Aorta (tissue), 5 donors: ENCODE data around the gene SEMA5A. TPM values are rescaled to one million over a fixed set of nuclear protein-coding genes. Genes with fewer than 3 reads are reported as not detected.

Experiments used
- ATAC-seq: fragments of 200-7000 bp; cut with Tn5 transposase; one replicate; pipeline ENCODE4 v1.9.1; 2022; ENCODE audit warnings: moderate library complexity; ENCODE audit not compliant: low FRiP score
- DNase-seq, 2 donors: peaks; one replicate each; pipeline ENCODE4 v3.0.0-alpha.2; 2020
- H3K27ac ChIP-seq, 2 donors: one replicate each; pipeline ENCODE4 v1.5.1; 2013; ENCODE audit warnings: low read length in 2 of 2, mild to moderate bottlenecking in 2 of 2, moderate library complexity in 2 of 2, control low read depth in 1 of 2, inconsistent platforms in 1 of 2, low read depth in 1 of 2
- H3K27me3 ChIP-seq, 2 donors: one replicate each; pipeline ENCODE4 v1.6.1; 2013; ENCODE audit warnings: control low read depth in 1 of 2, low read length in 1 of 2, mild to moderate bottlenecking in 1 of 2, moderate library complexity in 1 of 2; ENCODE audit not compliant: insufficient read depth in 2 of 2, control insufficient read depth in 1 of 2
- H3K36me3 ChIP-seq, 2 donors: one replicate each; pipeline ENCODE4 v1.6.1; 2013; ENCODE audit warnings: control low read depth in 1 of 2, low read length in 1 of 2, mild to moderate bottlenecking in 1 of 2; ENCODE audit not compliant: insufficient read depth in 2 of 2, control insufficient read depth in 1 of 2
- H3K4me1 ChIP-seq, 2 donors: one replicate each; pipeline ENCODE4 v1.6.1; 2013; ENCODE audit warnings: low read length in 2 of 2, control low read depth in 1 of 2, mild to moderate bottlenecking in 1 of 2, moderate library complexity in 1 of 2; ENCODE audit not compliant: insufficient read depth in 2 of 2, control insufficient read depth in 1 of 2
- H3K4me3 ChIP-seq, 2 donors: one replicate each; pipeline ENCODE4 v1.5.1; 2013; ENCODE audit warnings: low read length in 2 of 2, control low read depth in 1 of 2, mild to moderate bottlenecking in 1 of 2
- H3K9me3 ChIP-seq: one replicate; pipeline ENCODE4 v1.6.1; 2013; ENCODE audit warnings: mild to moderate bottlenecking, low read length; ENCODE audit not compliant: control insufficient read depth
- WGBS, 2 donors: extraction: QIAGEN DNeasy Blood & Tissue Kit; methylation state at CpG; one replicate each; pipeline ENCODE4 v1.1.7; 2013; 5-methylcytosine and 5-hydroxymethylcytosine counted together
- intact Hi-C, 2 donors: fragments of 100-400 bp; cut with DNase I; formaldehyde crosslinking; loops; one replicate each; pipeline versions ENCODE4 v1.14.2 to v1.15.0; 2022
- polyA plus RNA-seq, 2 donors: library from polyadenylated mRNA; stranded (reverse); fragments of 200-250 nt; gene quantifications; one replicate each; pipeline ENCODE4 v1.2.3, GENCODE V29; 2013
- total RNA-seq, 2 donors: library from RNA; stranded (reverse); fragmentation: NEBNext Ultra II Directional; extraction: Animal tissue kit (Norgen Biotek cat#: 25700); gene quantifications; one replicate each; pipeline ENCODE4 v1.2.1, GENCODE V29; 2021
- donor health status: healthy with polysubstance abuse.
- donor health status: Bipolar disorder and iron deficiency.
- donor health status: DM: no; HTN: no; CAD: no.
- donor health status: DM: no; HTN: no; CAD: no.
- donor health status: DM: yes; HTN: yes; CAD: no.

Gene SEMA5A
- total and polyA plus RNA-seq, 4 donors = 1.8 to 21.8 (median 12.7) TPM

GRCh38 chr5:9572246-9572645 lies 26.4 kb upstream of the SEMA5A start:
- WGBS, 2 donors = 95 to 96% methylated on average over 8 of the region's 8 CpGs
- H3K36me3 ChIP-seq = no peaks in the 10 kb centered on the region
- DNase-seq (no peak), ATAC-seq (no peak)
- H3K4me3 ChIP-seq = no peak overlapping the region
- H3K4me1 ChIP-seq = no peaks in the 10 kb centered on the region
- H3K27ac ChIP-seq = no peak overlapping the region
- no peaks in the 10 kb centered on the region for H3K27me3 ChIP-seq
- peaks cover 5% of the 10 kb centered on the region for H3K9me3 ChIP-seq
- intact Hi-C loops = no loop called here

- DNase-seq (no peak), ATAC-seq (no peak)
- Histone ChIP-seq H3K4me1 (no peaks in the 10 kb centered on the region), H3K9me3 (peaks cover 5% of the 10 kb centered on the region), H3K27me3 (no peaks in the 10 kb centered on the region), H3K36me3 (no peaks in the 10 kb centered on the region), H3K4me3 (no peak overlapping the region), H3K27ac (no peak overlapping the region)
- 89 to 92% methylated on average over 6 of the region's 6 CpGs for WGBS, 2 donors
- intact Hi-C loops = no loop called here
Measured at GRCh38 chr5:9570876-9571275, 25.0 kb upstream of the SEMA5A start.

GRCh38 chr5:9567039-9567438 lies 21.2 kb upstream of the SEMA5A start:
- Histone ChIP-seq H3K27ac (no peak overlapping the region), H3K4me3 (no peak overlapping the region), H3K9me3 (no peaks in the 10 kb centered on the region), H3K27me3 (no peaks in the 10 kb centered on the region), H3K36me3 (no peaks in the 10 kb centered on the region), H3K4me1 (no peaks in the 10 kb centered on the region)
- intact Hi-C loops = no loop called here
- ATAC-seq = no peak
- no peak for DNase-seq

GRCh38 chr5:9564752-9565151 lies 18.9 kb upstream of the SEMA5A start:
- intact Hi-C loops = no loop called here
- H3K27ac ChIP-seq = no peak overlapping the region
- 91 to 92% methylated on average over 4 of the region's 4 CpGs for WGBS, 2 donors
- peaks cover 0 to 2% of the 10 kb centered on the region in 2 donors for H3K36me3 ChIP-seq
- H3K4me3 ChIP-seq = no peak overlapping the region
- no peak for ATAC-seq
- no peaks in the 10 kb centered on the region for H3K27me3 ChIP-seq
- H3K4me1 ChIP-seq = no peaks in the 10 kb centered on the region
- H3K9me3 ChIP-seq = no peaks in the 10 kb centered on the region
- DNase-seq = no peak

- no peak for ATAC-seq
- intact Hi-C loops = no loop called here
- peaks cover 0 to 2% of the 10 kb centered on the region in 2 donors for H3K36me3 ChIP-seq
- H3K27ac ChIP-seq = no peak overlapping the region
- no peaks in the 10 kb centered on the region for H3K9me3 ChIP-seq
- H3K4me3 ChIP-seq = no peak overlapping the region
- 70 to 80% methylated on average over 7 of the region's 7 CpGs for WGBS, 2 donors
- H3K4me1 ChIP-seq = no peaks in the 10 kb centered on the region
- H3K27me3 ChIP-seq = no peaks in the 10 kb centered on the region
- DNase-seq = no peak
Measured at GRCh38 chr5:9562141-9562540, 16.3 kb upstream of the SEMA5A start.

GRCh38 chr5:9559965-9560364 lies 14.1 kb upstream of the SEMA5A start:
- ATAC-seq (no peak), DNase-seq (no peak)
- no peaks in the 10 kb centered on the region for H3K9me3 ChIP-seq
- no peak overlapping the region for H3K27ac ChIP-seq
- H3K36me3 ChIP-seq = peaks cover 0 to 2% of the 10 kb centered on the region in 2 donors
- H3K27me3 ChIP-seq = no peaks in the 10 kb centered on the region
- H3K4me3 ChIP-seq = no peak overlapping the region
- 73 to 77% methylated on average over 3 of the region's 3 CpGs for WGBS, 2 donors
- intact Hi-C loops = no loop called here
- no peaks in the 10 kb centered on the region for H3K4me1 ChIP-seq

GRCh38 chr5:9558319-9558965 lies 12.6 kb upstream of the SEMA5A start:
- no peaks in the 10 kb centered on the region for H3K27me3 ChIP-seq
- H3K9me3 ChIP-seq = no peaks in the 10 kb centered on the region
- ATAC-seq = no peak
- intact Hi-C loops = no loop called here
- WGBS, 2 donors = 77 to 86% methylated on average over 5 of the region's 5 CpGs
- H3K27ac ChIP-seq = no peak overlapping the region
- H3K4me1 ChIP-seq = no peaks in the 10 kb centered on the region
- H3K4me3 ChIP-seq = no peak overlapping the region
- peaks cover 0 to 2% of the 10 kb centered on the region in 2 donors for H3K36me3 ChIP-seq
- DNase-seq = no peak

GRCh38 chr5:9557696-9558095 lies 11.8 kb upstream of the SEMA5A start:
- DNase-seq (no peak), ATAC-seq (no peak)
- Histone ChIP-seq H3K4me3 (no peak overlapping the region), H3K36me3 (peaks cover 0 to 2% of the 10 kb centered on the region in 2 donors), H3K9me3 (no peaks in the 10 kb centered on the region), H3K27me3 (no peaks in the 10 kb centered on the region), H3K27ac (no peak overlapping the region), H3K4me1 (no peaks in the 10 kb centered on the region)
- WGBS, 2 donors = 82 to 87% methylated on average over 2 of the region's 2 CpGs
- intact Hi-C loops = no loop called here

GRCh38 chr5:9555961-9556360 lies 10.1 kb upstream of the SEMA5A start:
- Histone ChIP-seq H3K4me1 (no peaks in the 10 kb centered on the region), H3K36me3 (peaks cover under 1 to 2% of the 10 kb centered on the region in 2 donors), H3K4me3 (no peak overlapping the region), H3K9me3 (no peaks in the 10 kb centered on the region), H3K27me3 (no peaks in the 10 kb centered on the region), H3K27ac (no peak overlapping the region)
- 95 to 96% methylated on average over 4 of the region's 4 CpGs for WGBS, 2 donors
- ATAC-seq (no peak), DNase-seq (no peak)
- intact Hi-C loops = no loop called here
